Smooth muscle cell (in vitro differentiated cells): ENCODE data around the gene GUCY1B1. TPM values are rescaled to one million over a fixed set of nuclear protein-coding genes. Genes with fewer than 3 reads are reported as not detected.

Experiments used
- DNase-seq: peaks from one replicate; lab custom pipeline; 2025; ENCODE audit not compliant: unreplicated experiment; lab: John Stamatoyannopoulos, UW
- H2AFZ ChIP-seq: fragments of 200-600 bp; sonication (generic); 2 replicates; pipeline ENCODE4 v1.6.0; 2016; ENCODE audit warnings: antibody characterized with exemption, low read depth, mild to moderate bottlenecking
- H3F3A ChIP-seq: fragments of 200-600 bp; sonication (generic); 2 replicates; pipeline ENCODE4 v1.6.0; 2017; ENCODE audit warnings: antibody characterized with exemption, low read depth
- H3K27ac ChIP-seq: fragments of 200-600 bp; sonication (generic); 2 replicates; pipeline ENCODE4 v1.5.1; 2016; ENCODE audit warnings: low read depth, mild to moderate bottlenecking
- H3K27me3 ChIP-seq: fragments of 200-600 bp; sonication (generic); 2 replicates; pipeline ENCODE4 v1.6.1; 2016; ENCODE audit warnings: low read depth, mild to moderate bottlenecking
- H3K36me3 ChIP-seq: fragments of 200-600 bp; sonication (generic); 2 replicates; pipeline ENCODE4 v1.5.1; 2016; ENCODE audit warnings: low read depth
- H3K4me1 ChIP-seq: fragments of 200-600 bp; sonication (generic); 2 replicates; pipeline ENCODE4 v1.5.1; 2016; ENCODE audit warnings: low read depth
- H3K4me2 ChIP-seq: fragments of 200-600 bp; sonication (generic); 2 replicates; pipeline ENCODE4 v1.6.0; 2016; ENCODE audit warnings: mild to moderate bottlenecking
- H3K4me3 ChIP-seq: fragments of 200-600 bp; sonication (generic); 2 replicates; pipeline ENCODE4 v1.5.1; 2016; ENCODE audit warnings: mild to moderate bottlenecking
- H3K79me2 ChIP-seq: fragments of 200-600 bp; sonication (generic); 2 replicates; pipeline ENCODE4 v1.6.0; 2016; ENCODE audit warnings: low read depth, mild to moderate bottlenecking
- H3K9ac ChIP-seq: fragments of 200-600 bp; sonication (generic); 2 replicates; pipeline ENCODE4 v1.6.0; 2016; ENCODE audit warnings: low read depth
- H3K9me3 ChIP-seq: fragments of 200-600 bp; sonication (generic); replicated peaks from 2 replicates; pipeline ENCODE4 v1.5.1; 2016; ENCODE audit warnings: low read depth
- H4K20me1 ChIP-seq: fragments of 200-600 bp; sonication (generic); 2 replicates; pipeline ENCODE4 v1.6.0; 2016; ENCODE audit warnings: low read depth
- WGBS: methylation state at CpG from one replicate; pipeline ENCODE4 v1.1.7; 2016; ENCODE audit warnings: low lambda C conversion rate; 5-methylcytosine and 5-hydroxymethylcytosine counted together
- polyA plus RNA-seq: library from polyadenylated mRNA; unstranded; fragments of >200 nt; fragmentation: Nextera tagmentation; extraction: Ambion mirVana; gene quantifications from 2 replicates; pipeline ENCODE4 v1.2.1, GENCODE V29; 2016
- total RNA-seq: library from RNA; depleted of rRNA; stranded (reverse); fragments of >200 nt; gene quantifications from 2 replicates; pipeline ENCODE4 v1.2.3, GENCODE V29; 2014
- TF ChIP-seq, protein P1 (sequence below): fragments of 200-600 bp; sonication (generic); IDR thresholded peaks from 2 replicates; pipeline ENCODE4 v1.5.1; 2017; ENCODE audit warnings: borderline replicate concordance, mild to moderate bottlenecking, antibody characterized with exemption; ENCODE audit not compliant: insufficient read depth, poor library complexity, severe bottlenecking

The GUCY1B1 gene
- total and polyA plus RNA-seq, 2 experiments from 2014 or later: 26.7 to 32.2 TPM

DNA sequence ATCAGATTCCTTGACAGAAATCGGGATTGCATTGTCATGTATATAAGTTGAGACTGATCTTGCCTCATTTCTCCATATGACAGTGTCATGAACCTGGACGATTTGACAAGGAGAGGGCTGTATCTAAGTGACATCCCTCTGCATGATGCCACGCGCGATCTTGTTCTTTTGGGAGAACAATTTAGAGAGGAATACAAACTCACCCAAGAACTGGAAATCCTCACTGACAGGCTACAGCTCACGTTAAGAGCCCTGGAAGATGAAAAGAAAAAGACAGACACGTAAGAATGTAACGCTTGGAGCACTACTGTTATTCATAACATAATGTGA lies 40.9 kb downstream of the GUCY1B1 start:
- TF ChIP-seq, protein P1, sequence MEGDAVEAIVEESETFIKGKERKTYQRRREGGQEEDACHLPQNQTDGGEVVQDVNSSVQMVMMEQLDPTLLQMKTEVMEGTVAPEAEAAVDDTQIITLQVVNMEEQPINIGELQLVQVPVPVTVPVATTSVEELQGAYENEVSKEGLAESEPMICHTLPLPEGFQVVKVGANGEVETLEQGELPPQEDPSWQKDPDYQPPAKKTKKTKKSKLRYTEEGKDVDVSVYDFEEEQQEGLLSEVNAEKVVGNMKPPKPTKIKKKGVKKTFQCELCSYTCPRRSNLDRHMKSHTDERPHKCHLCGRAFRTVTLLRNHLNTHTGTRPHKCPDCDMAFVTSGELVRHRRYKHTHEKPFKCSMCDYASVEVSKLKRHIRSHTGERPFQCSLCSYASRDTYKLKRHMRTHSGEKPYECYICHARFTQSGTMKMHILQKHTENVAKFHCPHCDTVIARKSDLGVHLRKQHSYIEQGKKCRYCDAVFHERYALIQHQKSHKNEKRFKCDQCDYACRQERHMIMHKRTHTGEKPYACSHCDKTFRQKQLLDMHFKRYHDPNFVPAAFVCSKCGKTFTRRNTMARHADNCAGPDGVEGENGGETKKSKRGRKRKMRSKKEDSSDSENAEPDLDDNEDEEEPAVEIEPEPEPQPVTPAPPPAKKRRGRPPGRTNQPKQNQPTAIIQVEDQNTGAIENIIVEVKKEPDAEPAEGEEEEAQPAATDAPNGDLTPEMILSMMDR: no peak
- no peak overlapping the region for H2AFZ ChIP-seq

DNA sequence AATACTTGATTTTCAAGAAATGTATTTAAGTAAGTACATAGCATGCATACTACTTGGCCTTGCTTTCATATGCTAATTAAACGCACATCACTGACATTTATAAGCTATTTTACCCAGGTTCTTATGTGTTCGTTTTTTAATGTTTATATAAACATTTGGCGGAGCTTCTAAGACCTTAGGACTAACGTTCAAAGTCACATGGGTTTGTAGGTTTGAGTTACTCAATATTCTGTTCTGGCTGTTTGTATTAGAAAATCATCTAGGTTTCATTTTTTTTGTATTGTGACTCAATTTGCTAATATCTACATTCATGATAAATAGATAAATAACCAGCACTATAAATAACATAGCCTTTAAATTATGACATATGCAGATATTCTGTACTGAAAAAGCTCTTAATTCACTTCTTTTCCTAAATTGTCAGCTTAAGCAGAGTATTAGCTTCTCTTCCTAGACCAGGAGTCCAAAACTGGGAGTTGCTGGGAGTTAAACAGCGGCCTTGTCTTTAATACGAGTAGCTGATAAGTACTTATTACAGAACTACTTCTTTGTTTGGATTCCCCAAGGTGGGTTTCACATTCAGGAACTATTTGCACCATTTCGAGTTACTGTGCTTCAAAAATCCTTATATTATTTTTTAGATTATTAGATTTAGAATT lies 42.0 kb downstream of the GUCY1B1 start:
- H3K4me1 ChIP-seq: no peaks in the 10 kb centered on the region
- H3K27me3 ChIP-seq: no peaks in the 10 kb centered on the region
- no peak for DNase-seq
- H3K9ac ChIP-seq: no peak overlapping the region
- H3K4me3 ChIP-seq: no peak overlapping the region
- H3F3A ChIP-seq: peaks cover 4% of the 10 kb centered on the region
- H3K79me2 ChIP-seq: no peaks in the 10 kb centered on the region
- H3K36me3 ChIP-seq: peaks cover 3% of the 10 kb centered on the region
- WGBS: 87% methylated on average over 7 of the region's 7 CpGs
- H3K4me2 ChIP-seq: no peak overlapping the region
- no peaks in the 10 kb centered on the region for H3K9me3 ChIP-seq
- H3K27ac ChIP-seq: no peak overlapping the region
- no peak overlapping the region for H2AFZ ChIP-seq
- no peaks in the 10 kb centered on the region for H4K20me1 ChIP-seq
- TF ChIP-seq, protein P1: no peak

More for the DNA sequence above, 40.9 kb downstream of the GUCY1B1 start:
- Histone ChIP-seq H3F3A (no peaks in the 10 kb centered on the region), H3K9me3 (no peaks in the 10 kb centered on the region), H4K20me1 (no peaks in the 10 kb centered on the region), H3K4me2 (no peak overlapping the region), H3K27ac (no peak overlapping the region), H3K27me3 (no peaks in the 10 kb centered on the region), H3K4me3 (no peak overlapping the region), H3K9ac (no peak overlapping the region), H3K79me2 (no peaks in the 10 kb centered on the region), H3K36me3 (peaks cover 3% of the 10 kb centered on the region), H3K4me1 (no peaks in the 10 kb centered on the region)
- DNase-seq: no peak
- 94% methylated on average over 8 of the region's 8 CpGs for WGBS

DNA sequence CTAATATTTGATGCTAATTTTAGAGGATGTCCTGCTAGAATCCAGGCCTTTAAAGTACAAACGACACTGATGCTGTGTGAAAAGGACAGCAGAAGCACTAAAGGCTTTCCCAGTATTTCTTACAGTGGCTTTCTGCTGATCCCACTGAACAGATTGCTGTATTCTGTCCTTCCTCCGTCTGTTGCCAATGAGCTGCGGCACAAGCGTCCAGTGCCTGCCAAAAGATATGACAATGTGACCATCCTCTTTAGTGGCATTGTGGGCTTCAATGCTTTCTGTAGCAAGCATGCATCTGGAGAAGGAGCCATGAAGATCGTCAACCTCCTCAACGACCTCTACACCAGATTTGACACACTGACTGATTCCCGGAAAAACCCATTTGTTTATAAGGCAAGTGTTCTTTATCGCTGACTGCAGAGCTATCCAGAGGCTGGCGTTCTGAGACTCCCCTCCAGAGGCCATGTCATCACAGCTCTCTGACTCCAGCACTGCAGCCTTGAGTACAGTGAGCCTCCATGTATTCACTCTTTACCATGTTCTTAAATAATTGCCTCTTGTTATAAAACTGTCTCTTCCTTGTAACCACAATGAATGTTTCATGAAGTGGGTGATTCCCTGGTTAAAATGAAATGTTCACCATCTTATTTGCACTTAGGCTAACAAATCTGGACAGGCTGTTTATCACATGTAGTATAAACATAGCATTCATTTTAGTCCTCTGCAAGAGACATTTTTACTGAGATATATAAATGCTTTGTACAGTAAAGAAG lies 43.6 kb downstream of the GUCY1B1 start:
- peak overlapping the region; percentile 53 for H3K4me2 ChIP-seq

More for the DNA sequence above, 43.6 kb downstream of the GUCY1B1 start:
- H3K27ac ChIP-seq: peak overlapping the region; percentile 51
- H3K36me3 ChIP-seq: peaks cover 3% of the 10 kb centered on the region
- no peaks in the 10 kb centered on the region for H3K9me3 ChIP-seq
- H4K20me1 ChIP-seq: no peaks in the 10 kb centered on the region
- H3K27me3 ChIP-seq: no peaks in the 10 kb centered on the region
- H3K4me3 ChIP-seq: no peak overlapping the region
- H2AFZ ChIP-seq: no peak overlapping the region
- H3F3A ChIP-seq: peaks cover 7% of the 10 kb centered on the region
- no peak overlapping the region for H3K9ac ChIP-seq
- peaks cover 2% of the 10 kb centered on the region for H3K4me1 ChIP-seq
- TF ChIP-seq, protein P1: no peak
- 53% methylated on average over 9 of the region's 9 CpGs for WGBS
- H3K79me2 ChIP-seq: no peaks in the 10 kb centered on the region
- DNase-seq: no peak
